PC-3 (cell line): ENCODE measurements around the gene CBX2. TPM values are rescaled to one million over a fixed set of nuclear protein-coding genes. Genes with fewer than 3 reads are reported as not detected.

Experiments used
- ATAC-seq: fragments of 200-7000 bp; cut with Tn5 transposase; 2 replicates; pipeline ENCODE4 v1.9.1; 2020; ENCODE audit warnings: mild to moderate bottlenecking, moderate library complexity
- BruUV-seq: library from RNA; stranded (reverse); fragments of 400-500 nt; replicated peaks from 2 replicates; lab custom pipeline; 2021; lab: Mats Ljungman, UMichigan
- CTCF ChIA-PET: fragments of 300-600 bp; sonication (Branson Sonifier 250); formaldehyde crosslinking; loops from one replicate; lab custom pipeline; 2022; ENCODE audit warnings: antibody characterized with exemption; lab: Charles Lee
- POLR2A ChIA-PET: fragments of 300-600 bp; sonication (Branson Sonifier 250); formaldehyde crosslinking; loops from one replicate; lab custom pipeline; 2022; ENCODE audit warnings: antibody characterized with exemption; ENCODE audit not compliant: unreplicated experiment; lab: Charles Lee
- DNase-seq: peaks from one replicate; pipeline ENCODE4 v3.0.0-alpha.2; 2015
- H2AFZ ChIP-seq: fragments of 300-600 bp; sonication (generic); 2 replicates; pipeline ENCODE4 v1.6.0; 2016; ENCODE audit warnings: antibody characterized with exemption, low read length
- H3F3A ChIP-seq: fragments of 300-600 bp; sonication (generic); one replicate; pipeline ENCODE4 v1.6.0; 2017; ENCODE audit warnings: antibody characterized with exemption, low read length, control low read depth, mild to moderate bottlenecking; ENCODE audit not compliant: unreplicated experiment
- H3K27ac ChIP-seq: fragments of 300-600 bp; sonication (generic); 2 replicates; pipeline ENCODE4 v1.5.1; 2016; ENCODE audit warnings: mild to moderate bottlenecking, low read length
- H3K27me3 ChIP-seq: fragments of 300-600 bp; sonication (generic); 2 replicates; pipeline ENCODE4 v1.6.1; 2016; ENCODE audit warnings: low read length, mixed read lengths
- H3K36me3 ChIP-seq: fragments of 300-600 bp; sonication (generic); 2 replicates; pipeline ENCODE4 v1.6.1; 2016; ENCODE audit warnings: low read depth, mixed run types, low read length, mixed read lengths
- H3K4me1 ChIP-seq: fragments of 300-600 bp; sonication (generic); 2 replicates; pipeline ENCODE4 v1.5.1; 2016; ENCODE audit warnings: low read length; ENCODE audit not compliant: insufficient read depth
- H3K4me2 ChIP-seq: fragments of 300-600 bp; sonication (generic); 2 replicates; pipeline ENCODE4 v1.6.0; 2016; ENCODE audit warnings: low read length
- H3K4me3 ChIP-seq: fragments of 300-600 bp; sonication (generic); 2 replicates; pipeline ENCODE4 v1.5.1; 2016; ENCODE audit warnings: mild to moderate bottlenecking, low read length, mixed read lengths
- H3K79me2 ChIP-seq: fragments of 300-600 bp; sonication (generic); 2 replicates; pipeline ENCODE4 v1.6.1; 2017; ENCODE audit warnings: low read length, mixed read lengths
- H3K9ac ChIP-seq: fragments of 300-600 bp; sonication (generic); 2 replicates; pipeline ENCODE4 v1.6.0; 2016; ENCODE audit warnings: mild to moderate bottlenecking, low read length
- H3K9me2 ChIP-seq: fragments of 300-600 bp; sonication (generic); replicated peaks from 2 replicates; pipeline ENCODE4 v1.6.1; 2016; ENCODE audit warnings: mixed run types, low read length, mixed read lengths
- H3K9me3 ChIP-seq: fragments of 300-600 bp; sonication (generic); 2 replicates; pipeline ENCODE4 v1.6.1; 2016; ENCODE audit warnings: low read length, mixed read lengths
- H4K20me1 ChIP-seq: fragments of 300-600 bp; sonication (generic); 2 replicates; pipeline ENCODE4 v1.6.1; 2016; ENCODE audit warnings: low read length, mixed read lengths
- CTCF ChIP-seq: fragments of 300-600 bp; sonication (generic); conservative IDR thresholded peaks from 2 replicates; pipeline ENCODE4 v1.5.1; 2017; ENCODE audit warnings: antibody characterized with exemption, low read depth, mild to moderate bottlenecking, low read length
- EZH2 ChIP-seq: fragments of 300-600 bp; sonication (generic); IDR thresholded peaks from one replicate; pipeline ENCODE4 v1.6.1; 2017; ENCODE audit warnings: antibody characterized with exemption, mild to moderate bottlenecking, low read length; ENCODE audit not compliant: unreplicated experiment
- EZH2phosphoT487 ChIP-seq: fragments of 300-600 bp; sonication (generic); IDR thresholded peaks from 2 replicates; pipeline ENCODE4 v1.6.1; 2018; ENCODE audit warnings: mild to moderate bottlenecking, antibody characterized with exemption, low read length, borderline replicate concordance
- intact Hi-C: fragments of 100-400 bp; cut with micrococcal nuclease; formaldehyde crosslinking; loops from 2 replicates; pipeline ENCODE4 v1.9.0; 2023
- total RNA-seq: library from RNA; depleted of rRNA; stranded (reverse); fragments of >200 nt; gene quantifications from 2 replicates; pipeline ENCODE4 v1.2.3, GENCODE V29; 2014

CBX2 gene
- total RNA-seq, 1 experiment from 2014 or later: 39.2 TPM

- no peaks in the 10 kb centered on the region for H3K36me3 ChIP-seq
- no peak for TF ChIP-seq EZH2phosphoT487
- TF ChIP-seq EZH2: no peak
- TF ChIP-seq CTCF: no peak
- no peak overlapping the region for H3K27ac ChIP-seq
- H4K20me1 ChIP-seq: no peaks in the 10 kb centered on the region
- no peaks in the 10 kb centered on the region for H3F3A ChIP-seq
- no peak overlapping the region for H3K9ac ChIP-seq
- no peak overlapping the region for H3K4me2 ChIP-seq
- H2AFZ ChIP-seq: no peak overlapping the region
- peaks cover 2% of the 10 kb centered on the region for H3K4me1 ChIP-seq
- H3K27me3 ChIP-seq: no peaks in the 10 kb centered on the region
- H3K9me2 ChIP-seq: no peaks in the 10 kb centered on the region
- ChIA-PET POLR2A (no interaction called here), CTCF (interaction anchor here (1.0 kb wide), 1 partner anchor 12 kb away, joined by 3 read pairs; no protein-coding TSS in a partner anchor)
- intact Hi-C loops: no loop called here
- no peak overlapping the region for H3K4me3 ChIP-seq
- no TSS peak for BruUV-seq
- H3K9me3 ChIP-seq: no peaks in the 10 kb centered on the region
- ATAC-seq (no peak), DNase-seq (no peak)
- no peaks in the 10 kb centered on the region for H3K79me2 ChIP-seq
Measured at GRCh38 chr17:79819534-79820276, 41.8 kb downstream of the CBX2 start.

DNA sequence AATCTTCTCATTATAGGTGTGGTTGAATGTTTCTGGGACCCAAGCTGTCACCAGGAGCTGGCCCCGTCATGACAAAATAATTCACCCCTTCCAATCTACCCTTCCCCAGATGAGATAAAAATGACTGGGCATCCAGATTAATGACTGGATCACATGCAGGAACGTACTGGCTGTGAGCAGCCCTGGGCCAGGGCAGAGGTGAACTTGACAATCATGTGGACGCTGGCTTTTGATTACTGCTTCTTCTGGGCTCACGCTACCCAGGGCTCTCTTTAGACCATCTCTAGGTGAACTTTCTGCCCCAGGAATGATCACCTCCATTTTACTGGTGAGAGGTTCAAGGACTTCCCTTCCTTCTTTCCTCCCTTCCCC lies 43.0 kb downstream of the CBX2 start:
- Histone ChIP-seq H3K9me2 (no peaks in the 10 kb centered on the region), H3K9ac (no peak overlapping the region), H4K20me1 (no peaks in the 10 kb centered on the region), H3K27ac (no peak overlapping the region), H3K4me2 (no peak overlapping the region), H3K79me2 (no peaks in the 10 kb centered on the region), H2AFZ (no peak overlapping the region), H3F3A (no peaks in the 10 kb centered on the region), H3K9me3 (no peaks in the 10 kb centered on the region), H3K4me3 (no peak overlapping the region), H3K27me3 (no peaks in the 10 kb centered on the region), H3K4me1 (no peaks in the 10 kb centered on the region), H3K36me3 (no peaks in the 10 kb centered on the region)
- no peak for TF ChIP-seq CTCF
- no peak for TF ChIP-seq EZH2phosphoT487
- TF ChIP-seq EZH2: no peak
- POLR2A ChIA-PET: no interaction called here
- no TSS peak for BruUV-seq
- ATAC-seq (no peak), DNase-seq (no peak)
- CTCF ChIA-PET: no interaction called here
- intact Hi-C loops: no loop called here

DNA sequence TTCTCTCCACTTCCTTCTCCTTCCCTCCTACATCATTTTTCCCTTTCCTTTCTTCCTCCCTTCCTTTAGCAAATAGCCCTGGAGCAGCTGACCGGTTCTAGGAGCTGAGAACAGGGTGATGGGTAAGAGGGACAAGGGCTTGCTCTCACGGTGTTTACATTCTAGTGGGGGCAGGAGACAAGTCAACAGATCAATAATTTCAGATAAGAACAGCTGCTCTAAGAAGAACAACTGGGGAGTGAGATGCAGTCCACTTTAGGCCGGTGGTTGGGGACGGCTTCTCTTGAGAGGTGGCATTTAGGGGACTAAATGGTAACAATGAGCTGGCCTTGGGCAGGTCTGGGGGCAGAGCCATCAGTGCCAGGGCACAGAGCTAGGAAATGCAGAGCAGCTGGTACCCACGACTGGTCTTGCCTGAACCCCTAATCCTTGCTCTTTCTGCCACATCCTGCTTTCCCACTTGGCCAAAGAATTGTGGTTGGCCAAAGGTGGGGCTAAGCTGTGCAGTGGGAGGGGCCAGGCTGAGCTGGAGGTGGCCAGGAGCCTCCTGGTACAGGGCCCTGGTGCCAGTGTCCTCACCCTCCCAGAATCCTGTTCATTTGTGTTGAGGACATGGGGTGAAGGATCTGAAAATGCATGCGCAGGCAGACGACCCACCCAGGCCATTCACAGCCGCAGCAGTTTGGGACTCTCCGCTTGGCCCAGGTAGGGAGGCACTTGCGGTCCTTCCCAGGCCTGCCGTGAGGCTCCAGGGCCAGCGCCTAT lies 43.6 kb downstream of the CBX2 start:
- Histone ChIP-seq H3K36me3 (no peaks in the 10 kb centered on the region), H3K4me3 (no peak overlapping the region), H4K20me1 (no peaks in the 10 kb centered on the region), H3K4me1 (no peaks in the 10 kb centered on the region), H3K27ac (no peak overlapping the region), H3K27me3 (no peaks in the 10 kb centered on the region), H2AFZ (no peak overlapping the region), H3K9me3 (no peaks in the 10 kb centered on the region), H3K79me2 (no peaks in the 10 kb centered on the region), H3K4me2 (no peak overlapping the region), H3K9me2 (no peaks in the 10 kb centered on the region), H3K9ac (no peak overlapping the region), H3F3A (no peaks in the 10 kb centered on the region)
- DNase-seq (no peak), ATAC-seq (no peak; the same call in 1 of the 2 replicates)
- no TSS peak for BruUV-seq
- ChIA-PET CTCF (no interaction called here), POLR2A (no interaction called here)
- TF ChIP-seq EZH2 (no peak), EZH2phosphoT487 (no peak), CTCF (no peak)
- intact Hi-C loops: no loop called here
